ENCODE measurements around the gene KXD1.

DNA sequence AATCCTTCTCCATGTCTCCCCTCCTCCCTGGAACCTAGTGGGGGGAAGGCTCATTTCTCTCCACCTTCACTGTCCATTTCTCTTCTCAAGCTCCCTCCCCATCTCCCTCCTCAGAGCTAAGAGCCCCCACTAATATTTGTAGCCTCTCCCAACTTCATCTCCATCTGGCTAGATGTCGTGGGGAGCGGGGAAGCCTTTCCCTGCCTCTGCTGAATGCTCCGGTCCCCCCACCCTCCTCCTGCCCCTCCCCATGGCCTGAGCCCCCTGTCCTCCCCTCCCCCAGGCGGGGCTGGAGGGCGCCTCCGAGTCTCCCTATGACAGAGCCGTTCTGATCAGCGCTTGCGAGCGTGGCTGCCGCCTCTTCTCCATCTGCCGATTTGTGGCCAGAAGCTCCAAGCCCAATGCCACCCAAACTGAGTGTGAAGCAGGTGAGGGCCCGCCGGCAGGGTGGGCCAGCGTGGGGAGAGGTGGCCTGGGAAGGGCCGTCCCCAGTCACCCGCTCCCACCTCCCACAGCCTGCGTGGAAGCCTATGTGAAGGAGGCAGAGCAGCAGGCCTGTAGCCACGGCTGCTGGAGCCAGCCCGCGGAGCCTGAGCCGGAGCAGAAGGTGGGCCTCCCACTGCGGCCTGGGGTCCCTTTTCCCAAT, 56.0 kb downstream of the KXD1 start:
- TF ChIP-seq EP300 (IDR thresholded peaks at IDR 0.05) (no peak), POLR2AphosphoS5 (IDR thresholded peaks at IDR 0.05) (no peak), POLR2A (IDR thresholded peaks at IDR 0.05) (no peak)
- TF ChIP-seq, protein P1, sequence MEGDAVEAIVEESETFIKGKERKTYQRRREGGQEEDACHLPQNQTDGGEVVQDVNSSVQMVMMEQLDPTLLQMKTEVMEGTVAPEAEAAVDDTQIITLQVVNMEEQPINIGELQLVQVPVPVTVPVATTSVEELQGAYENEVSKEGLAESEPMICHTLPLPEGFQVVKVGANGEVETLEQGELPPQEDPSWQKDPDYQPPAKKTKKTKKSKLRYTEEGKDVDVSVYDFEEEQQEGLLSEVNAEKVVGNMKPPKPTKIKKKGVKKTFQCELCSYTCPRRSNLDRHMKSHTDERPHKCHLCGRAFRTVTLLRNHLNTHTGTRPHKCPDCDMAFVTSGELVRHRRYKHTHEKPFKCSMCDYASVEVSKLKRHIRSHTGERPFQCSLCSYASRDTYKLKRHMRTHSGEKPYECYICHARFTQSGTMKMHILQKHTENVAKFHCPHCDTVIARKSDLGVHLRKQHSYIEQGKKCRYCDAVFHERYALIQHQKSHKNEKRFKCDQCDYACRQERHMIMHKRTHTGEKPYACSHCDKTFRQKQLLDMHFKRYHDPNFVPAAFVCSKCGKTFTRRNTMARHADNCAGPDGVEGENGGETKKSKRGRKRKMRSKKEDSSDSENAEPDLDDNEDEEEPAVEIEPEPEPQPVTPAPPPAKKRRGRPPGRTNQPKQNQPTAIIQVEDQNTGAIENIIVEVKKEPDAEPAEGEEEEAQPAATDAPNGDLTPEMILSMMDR (IDR thresholded peaks at IDR 0.05), result no peak
